Measurements from ENCODE around the gene TGM4.

The TGM4 gene

DNA sequence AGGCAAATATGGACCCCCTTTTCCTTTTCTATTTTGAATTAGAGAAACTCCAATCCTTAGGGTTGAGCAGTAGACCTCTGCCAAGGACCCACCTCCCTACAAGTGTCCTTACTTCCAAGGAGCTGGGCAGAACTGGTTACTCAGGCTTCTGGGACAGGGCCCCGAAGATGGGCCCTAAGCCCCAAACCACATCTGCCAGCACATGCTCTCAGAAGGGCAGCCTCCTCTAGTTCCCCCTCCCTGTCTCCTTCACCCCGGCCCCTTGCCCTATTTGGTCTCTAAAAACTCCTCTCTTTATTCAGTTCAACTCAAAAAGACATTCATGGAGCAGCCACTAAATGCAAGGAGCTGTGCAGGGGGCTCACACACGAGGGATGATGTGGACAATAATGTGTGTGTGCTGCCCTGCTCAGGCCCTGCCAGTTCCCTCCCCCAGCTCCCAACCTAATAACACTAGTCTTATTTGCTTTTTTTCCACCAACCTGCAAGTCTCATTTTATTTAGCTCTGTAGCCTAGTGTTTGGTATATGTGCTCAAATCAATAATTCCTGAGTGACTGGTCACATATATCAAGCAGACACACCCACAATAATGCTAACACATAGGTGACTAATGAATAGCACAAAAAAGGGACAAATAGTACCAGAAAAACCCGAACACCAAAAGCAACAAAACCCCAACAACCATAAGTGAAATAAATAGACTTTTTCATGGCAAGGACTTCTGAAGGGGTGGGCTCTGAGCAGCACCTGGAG is 89.3 kb downstream of the TGM4 start:
- DNase-seq (no peak), ATAC-seq (no peak)
- H3K9me3 Mint-ChIP-seq, result no peaks in the 10 kb centered on the region
- no peak overlapping the region for H3K4me3 Mint-ChIP-seq
- no peak overlapping the region for H3K27ac Mint-ChIP-seq
- peaks cover 31% of the 10 kb centered on the region for H3K4me1 Mint-ChIP-seq
- no peaks in the 10 kb centered on the region for H3K27me3 Mint-ChIP-seq
- no peaks in the 10 kb centered on the region for H3K36me3 Mint-ChIP-seq (ENCODE audit: low read depth)
